ENCODE results near the gene SLAMF1. TPM values are rescaled to one million over a fixed set of nuclear protein-coding genes. Genes with fewer than 3 reads are reported as not detected.

The SLAMF1 gene
- total RNA-seq, 1 donor from 2014 or later = not detected

GRCh38 chr1:160621633-160622413 is 25.0 kb downstream of the SLAMF1 start:
- H3K4me3 Mint-ChIP-seq (ENCODE audit: unreplicated experiment) = no peak overlapping the region
- no peak overlapping the region for H3K27ac Mint-ChIP-seq (ENCODE audit: unreplicated experiment)
- DNase-seq = no peak

GRCh38 chr1:160620942-160621632 is 25.8 kb downstream of the SLAMF1 start:
- no peak for TF ChIP-seq CTCF (IDR thresholded peaks at IDR 0.05; ENCODE audit: partially characterized antibody, unreplicated experiment)
- no peak for DNase-seq
- no peaks in the 10 kb centered on the region for H3K36me3 Mint-ChIP-seq (ENCODE audit: unreplicated experiment)
- H3K9me3 Mint-ChIP-seq (ENCODE audit: unreplicated experiment) = peaks cover 4% of the 10 kb centered on the region
- no peak overlapping the region for H3K4me3 Mint-ChIP-seq (ENCODE audit: unreplicated experiment)
- no peaks in the 10 kb centered on the region for H3K27me3 Mint-ChIP-seq (ENCODE audit: unreplicated experiment)
- H3K27ac Mint-ChIP-seq (ENCODE audit: unreplicated experiment) = no peak overlapping the region
- H3K4me1 Mint-ChIP-seq (ENCODE audit: low read depth, unreplicated experiment) = peaks cover 2% of the 10 kb centered on the region

More at GRCh38 chr1:160621633-160622413, 25.0 kb downstream of the SLAMF1 start:
- Mint-ChIP-seq H3K36me3 (ENCODE audit: unreplicated experiment) (no peaks in the 10 kb centered on the region), H3K4me1 (ENCODE audit: low read depth, unreplicated experiment) (peaks cover 2% of the 10 kb centered on the region), H3K9me3 (ENCODE audit: unreplicated experiment) (peaks cover 4% of the 10 kb centered on the region), H3K27me3 (ENCODE audit: unreplicated experiment) (peaks cover 1% of the 10 kb centered on the region)
- TF ChIP-seq CTCF (IDR thresholded peaks at IDR 0.05; ENCODE audit: partially characterized antibody, unreplicated experiment) = no peak

- H3K9me3 Mint-ChIP-seq (ENCODE audit: unreplicated experiment) = peaks cover 4% of the 10 kb centered on the region
Measured at GRCh38 chr1:160619742-160620277, 27.0 kb downstream of the SLAMF1 start.

GRCh38 chr1:160618763-160619274 is 28.0 kb downstream of the SLAMF1 start:
- Mint-ChIP-seq H3K36me3 (ENCODE audit: unreplicated experiment) (no peaks in the 10 kb centered on the region), H3K9me3 (ENCODE audit: unreplicated experiment) (peaks cover 4% of the 10 kb centered on the region), H3K4me3 (ENCODE audit: unreplicated experiment) (no peak overlapping the region), H3K27ac (ENCODE audit: unreplicated experiment) (no peak overlapping the region), H3K4me1 (ENCODE audit: low read depth, unreplicated experiment) (no peaks in the 10 kb centered on the region), H3K27me3 (ENCODE audit: unreplicated experiment) (no peaks in the 10 kb centered on the region)
- TF ChIP-seq CTCF (IDR thresholded peaks at IDR 0.05; ENCODE audit: partially characterized antibody, unreplicated experiment) = peak; percentile 65
- DNase-seq = no peak

More at GRCh38 chr1:160619742-160620277, 27.0 kb downstream of the SLAMF1 start:
- Mint-ChIP-seq H3K27ac (ENCODE audit: unreplicated experiment) (no peak overlapping the region), H3K27me3 (ENCODE audit: unreplicated experiment) (no peaks in the 10 kb centered on the region), H3K36me3 (ENCODE audit: unreplicated experiment) (no peaks in the 10 kb centered on the region), H3K4me3 (ENCODE audit: unreplicated experiment) (no peak overlapping the region), H3K4me1 (ENCODE audit: low read depth, unreplicated experiment) (peaks cover 2% of the 10 kb centered on the region)
- TF ChIP-seq CTCF (IDR thresholded peaks at IDR 0.05; ENCODE audit: partially characterized antibody, unreplicated experiment) = no peak
- DNase-seq = no peak

Data from glutamatergic neuron (in vitro differentiated cells).